GM19023 (cell line): ENCODE measurements around the gene ZNF488.

Source experiments
- ATAC-seq: cut with Tn5 transposase; IDR thresholded peaks from one replicate; pipeline ENCODE4 v1.9.1; 2021; ENCODE audit warnings: mild to moderate bottlenecking, moderate library complexity; ENCODE audit not compliant: unreplicated experiment

Gene ZNF488

GRCh38 chr10:47350671-47351640, 33.1 kb downstream of the ZNF488 start:
- no peak for ATAC-seq

DNA sequence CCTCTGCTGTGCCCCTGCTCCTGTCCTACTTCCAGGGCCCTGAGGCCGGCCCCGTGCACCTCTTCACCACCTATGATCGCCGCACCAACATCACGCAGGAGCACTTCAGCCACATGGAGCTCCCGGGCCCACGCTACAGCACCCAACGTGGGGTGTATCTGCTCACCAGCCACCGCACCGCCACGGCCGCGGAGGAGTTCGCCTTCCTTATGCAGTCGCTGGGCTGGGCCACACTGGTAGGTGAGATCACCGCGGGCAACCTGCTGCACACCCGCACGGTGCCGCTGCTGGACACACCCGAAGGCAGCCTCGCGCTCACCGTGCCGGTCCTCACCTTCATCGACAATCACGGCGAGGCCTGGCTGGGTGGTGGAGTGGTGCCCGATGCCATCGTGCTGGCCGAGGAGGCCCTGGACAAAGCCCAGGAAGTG, 34.1 kb downstream of the ZNF488 start:
- no peak for ATAC-seq

GRCh38 chr10:47349516-47349915, 34.6 kb downstream of the ZNF488 start:
- no peak for ATAC-seq

- no peak for ATAC-seq
These were observed 35.2 kb downstream of the ZNF488 start for GRCh38 chr10:47348661-47349470.

GRCh38 chr10:47348138-47348651, 35.9 kb downstream of the ZNF488 start, which contains the start of gene RBP3:
RBP3 (plus strand) TSS chr10:47348363; CDS start chr10:47348485, 122 bp downstream.
- no peak for ATAC-seq

GRCh38 chr10:47347303-47347675, 36.8 kb downstream of the ZNF488 start:
- no peak for ATAC-seq

DNA sequence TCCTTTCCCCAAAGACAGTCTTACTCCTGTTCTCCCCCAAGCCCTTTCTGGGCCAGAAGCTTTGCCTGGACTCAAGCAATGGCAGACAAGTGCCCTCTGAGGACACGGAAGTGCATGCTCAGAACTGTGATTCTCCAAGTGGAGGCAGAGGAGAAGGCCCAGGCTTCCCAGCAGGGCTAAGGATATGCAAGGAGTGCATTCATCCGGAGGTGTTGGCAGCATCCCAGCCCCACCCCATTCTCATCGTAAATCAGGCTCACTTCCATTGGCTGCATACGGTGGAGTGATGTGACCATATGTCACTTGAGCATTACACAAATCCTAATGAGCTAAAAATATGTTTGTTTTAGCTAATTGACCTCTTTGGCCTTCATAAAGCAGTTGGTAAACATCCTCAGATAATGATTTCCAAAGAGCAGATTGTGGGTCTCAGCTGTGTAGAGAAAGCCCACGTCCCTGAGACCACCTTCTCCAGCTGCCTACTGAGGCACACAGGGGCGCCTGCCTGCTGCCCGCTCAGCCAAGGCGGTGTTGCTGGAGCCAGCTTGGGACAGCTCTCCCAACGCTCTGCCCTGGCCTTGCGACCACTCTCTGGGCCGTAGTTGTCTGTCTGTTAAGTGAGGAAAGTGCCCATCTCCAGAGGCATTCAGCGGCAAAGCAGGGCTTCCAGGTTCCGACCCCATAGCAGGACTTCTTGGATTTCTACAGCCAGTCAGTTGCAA, 37.4 kb downstream of the ZNF488 start:
- ATAC-seq: no peak

GRCh38 chr10:47344996-47345870, 38.9 kb downstream of the ZNF488 start:
- no peak for ATAC-seq

- ATAC-seq: no peak
These were observed 43.4 kb downstream of the ZNF488 start for GRCh38 chr10:47340608-47341170.

DNA sequence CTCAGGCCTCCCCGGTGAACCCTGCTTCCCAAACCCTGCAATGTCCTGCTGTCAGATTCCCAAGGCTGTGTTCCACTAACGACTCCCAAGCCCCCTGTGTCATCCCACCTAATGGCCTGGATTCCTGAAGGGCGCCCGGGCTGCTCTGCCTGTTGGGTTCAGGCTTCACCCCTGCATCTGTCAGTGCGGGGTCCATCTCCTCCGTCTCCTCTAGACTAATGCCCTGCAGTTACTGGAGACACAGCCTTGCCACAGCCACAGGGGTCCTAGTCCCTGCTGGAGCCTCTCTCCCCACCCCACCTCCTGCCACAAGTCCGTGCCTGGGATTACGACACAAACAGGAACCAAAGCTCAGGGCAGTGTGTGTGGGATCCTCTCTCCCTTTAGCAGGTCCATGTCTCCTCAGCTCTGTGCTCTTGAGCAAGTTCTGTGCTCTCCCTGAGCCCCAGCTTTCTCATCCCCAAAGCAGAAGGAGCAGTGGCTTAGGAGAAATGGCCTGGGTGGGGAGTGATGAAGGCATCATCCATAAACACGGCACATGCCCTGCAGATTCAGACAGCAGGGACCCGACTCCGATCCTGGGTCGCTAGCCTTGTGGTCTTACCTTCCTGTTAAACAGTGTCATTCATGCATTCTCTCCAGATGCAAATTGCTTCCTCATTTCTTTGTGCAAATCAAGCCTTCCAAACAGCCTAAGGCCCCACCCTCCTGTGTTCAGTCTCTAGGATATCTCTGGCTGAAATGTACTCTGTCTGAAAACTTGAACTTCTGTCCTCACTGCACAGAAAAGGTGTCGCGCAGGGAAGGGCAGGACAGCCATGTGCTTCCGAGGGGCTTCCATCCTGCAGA, 44.1 kb downstream of the ZNF488 start:
- ATAC-seq: no peak

GRCh38 chr10:47339186-47339735, 44.8 kb downstream of the ZNF488 start:
- ATAC-seq: no peak

- no peak for ATAC-seq
These were observed 46.8 kb downstream of the ZNF488 start for GRCh38 chr10:47337310-47337709.

- ATAC-seq: no peak
These were observed 47.5 kb downstream of the ZNF488 start for GRCh38 chr10:47336387-47337134.

DNA sequence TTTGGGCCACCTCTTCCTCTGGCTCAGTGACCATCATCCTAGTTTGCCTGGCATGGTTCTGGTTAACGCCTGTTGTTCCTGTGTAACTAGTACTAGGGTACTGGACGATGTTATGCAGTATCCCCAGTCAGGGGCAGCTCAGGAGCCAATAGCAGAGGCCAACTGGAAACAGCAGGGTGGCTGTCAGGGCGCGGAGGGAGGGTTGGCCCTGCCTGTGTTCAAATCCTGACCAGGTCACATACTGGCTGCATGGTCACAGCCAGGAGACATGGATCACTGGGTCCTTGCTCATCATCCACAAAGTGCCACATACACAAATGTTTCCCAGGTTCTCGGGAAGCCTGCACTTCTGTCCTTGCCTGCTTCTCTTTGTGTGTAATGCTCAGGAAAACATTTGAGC, 48.2 kb downstream of the ZNF488 start:
- no peak for ATAC-seq

DNA sequence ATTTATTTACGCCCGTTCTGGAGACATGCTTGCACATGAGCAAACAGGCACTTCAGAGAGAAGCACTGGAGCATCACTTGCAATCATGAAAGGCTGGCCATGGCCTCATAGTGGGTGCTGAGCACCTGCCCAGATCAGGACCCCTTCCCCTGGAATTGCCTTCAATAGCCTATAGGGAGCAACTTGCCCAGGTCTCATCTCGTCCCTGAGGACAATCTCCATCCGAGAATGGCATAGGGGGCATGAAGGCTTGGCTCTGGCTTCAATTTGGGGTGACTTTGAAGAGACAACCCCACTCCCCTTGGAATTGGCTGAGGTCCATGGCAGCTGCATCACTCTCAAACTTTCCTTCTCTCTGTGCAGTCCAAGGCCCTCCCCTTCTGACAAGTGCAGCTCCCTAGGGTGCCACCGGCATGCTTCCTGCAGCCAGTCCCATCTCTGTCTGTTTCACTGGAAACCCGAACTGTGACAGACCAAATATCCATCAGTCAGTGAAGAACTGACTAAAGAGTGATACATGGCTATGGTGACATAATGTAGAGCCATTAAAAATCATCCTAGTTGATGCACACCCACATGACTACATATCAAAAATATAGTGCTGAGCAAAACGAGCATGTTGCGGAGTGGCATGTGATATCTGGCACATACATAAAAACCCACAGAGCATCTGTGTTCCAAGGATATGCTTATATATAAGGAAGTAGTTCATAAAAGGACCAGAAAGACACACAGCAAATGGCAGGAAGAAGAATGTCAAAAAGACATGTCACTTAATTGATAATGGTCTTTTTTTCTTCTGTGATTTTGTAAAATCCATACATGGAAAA, 49.4 kb downstream of the ZNF488 start:
- ATAC-seq: no peak

DNA sequence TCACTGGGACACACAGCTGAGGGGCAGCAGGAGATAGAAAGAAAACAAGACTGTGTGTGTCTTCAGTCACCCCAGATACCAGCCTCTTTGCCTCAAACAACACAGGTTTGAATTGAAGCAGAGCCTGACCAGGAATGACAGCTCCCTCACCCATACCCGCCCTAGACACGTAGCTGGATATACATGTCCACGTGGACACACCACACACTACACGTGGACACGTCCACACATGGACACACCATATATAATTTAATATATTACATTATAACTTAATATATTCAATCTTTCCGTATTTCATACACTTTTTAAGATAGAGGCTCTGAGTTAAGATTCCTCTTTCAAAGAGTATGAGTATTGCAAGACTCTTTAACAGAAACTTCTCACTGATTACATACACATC, 50.6 kb downstream of the ZNF488 start:
- no peak for ATAC-seq

DNA sequence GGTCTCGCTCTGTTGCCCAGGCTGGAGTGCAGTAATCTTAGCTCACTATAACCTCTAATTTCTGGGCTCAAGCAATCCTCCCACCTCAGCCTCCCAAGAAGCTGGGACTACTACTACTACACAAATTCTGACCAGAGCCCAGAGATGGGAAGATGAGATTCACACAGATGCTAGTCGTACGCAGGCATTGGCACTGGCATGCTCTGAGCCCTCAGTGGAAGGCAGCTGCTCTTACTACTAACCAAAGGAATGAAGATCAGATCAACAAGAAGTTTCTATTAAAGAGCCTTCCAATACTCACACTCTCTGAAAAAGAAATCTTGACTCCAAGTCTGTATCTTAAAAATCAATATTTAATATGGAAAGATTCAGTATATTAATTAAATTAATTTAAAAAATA, 51.1 kb downstream of the ZNF488 start:
- no peak for ATAC-seq
